OCI-LY1 (cell line): ENCODE results near the gene CNIH4.

Experiments
- H2AFZ ChIP-seq: fragments of 200-600 bp; sonication (generic), shearing (Covaris generic); 2 replicates; pipeline ENCODE4 v1.6.0; 2014; ENCODE audit warnings: antibody characterized with exemption, mild to moderate bottlenecking, low read length
- H3F3A ChIP-seq: fragments of 200-600 bp; sonication (generic), shearing (Covaris generic); 2 replicates; pipeline ENCODE4 v1.6.0; 2014; ENCODE audit warnings: mild to moderate bottlenecking, antibody characterized with exemption, low read length, moderate library complexity; ENCODE audit not compliant: insufficient read depth
- H3K27ac ChIP-seq: fragments of 200-600 bp; sonication (generic); 2 replicates; pipeline ENCODE4 v1.5.1; 2014; ENCODE audit warnings: low read length, mixed run types, mild to moderate bottlenecking, low read depth; ENCODE audit not compliant: poor library complexity, severe bottlenecking
- H3K27me3 ChIP-seq: fragments of 200-600 bp; sonication (generic); 2 replicates; pipeline ENCODE4 v1.6.0; 2014; ENCODE audit warnings: antibody characterized with exemption, mild to moderate bottlenecking, low read length, moderate library complexity; ENCODE audit not compliant: insufficient read depth
- H3K36me3 ChIP-seq: fragments of 200-600 bp; sonication (generic); 2 replicates; pipeline ENCODE4 v1.6.1; 2014; ENCODE audit warnings: mild to moderate bottlenecking, antibody characterized with exemption, low read length, moderate library complexity, mixed read lengths; ENCODE audit not compliant: insufficient read depth
- H3K4me1 ChIP-seq: fragments of 200-600 bp; sonication (generic); 2 replicates; pipeline ENCODE4 v1.5.1; 2014; ENCODE audit warnings: mild to moderate bottlenecking, low read length, moderate library complexity; ENCODE audit not compliant: insufficient read depth, severe bottlenecking
- H3K4me2 ChIP-seq: fragments of 200-600 bp; sonication (generic), shearing (Covaris generic); 2 replicates; pipeline ENCODE4 v1.6.1; 2014; ENCODE audit warnings: low read length
- H3K4me3 ChIP-seq: fragments of 200-600 bp; sonication (generic); 2 replicates; pipeline ENCODE4 v1.5.1; 2014; ENCODE audit warnings: low read length, low read depth, mild to moderate bottlenecking, mixed read lengths; ENCODE audit not compliant: poor library complexity, severe bottlenecking
- H3K79me2 ChIP-seq: fragments of 200-600 bp; shearing (Covaris generic); 2 replicates; pipeline ENCODE4 v1.6.1; 2016; ENCODE audit warnings: mixed run types, low read length, mixed read lengths; ENCODE audit not compliant: insufficient read depth
- H3K9ac ChIP-seq: fragments of 200-600 bp; sonication (generic), shearing (Covaris generic); 2 replicates; pipeline ENCODE4 v1.6.1; 2014; ENCODE audit warnings: mild to moderate bottlenecking, low read length, mixed read lengths
- H3K9me2 ChIP-seq: fragments of 200-600 bp; sonication (generic), shearing (Covaris generic); 2 replicates; pipeline ENCODE4 v1.6.1; 2014; ENCODE audit warnings: low read depth, mild to moderate bottlenecking, low read length, mixed read lengths
- H3K9me3 ChIP-seq: fragments of 200-600 bp; shearing (Covaris generic); 2 replicates; pipeline ENCODE4 v1.6.1; 2014; ENCODE audit warnings: low read length, mixed read lengths
- H4K20me1 ChIP-seq: fragments of 200-600 bp; sonication (generic), shearing (Covaris generic); 2 replicates; pipeline ENCODE4 v1.6.0; 2016; ENCODE audit warnings: mild to moderate bottlenecking, low read length; ENCODE audit not compliant: insufficient read depth
- CTCF ChIP-seq: fragments of 200-600 bp; sonication (generic), shearing (Covaris generic); IDR thresholded peaks from 2 replicates; pipeline ENCODE4 v1.5.1; 2017; ENCODE audit warnings: mild to moderate bottlenecking, antibody characterized with exemption, low read length, moderate library complexity, mixed read lengths
- EZH2 ChIP-seq: fragments of 200-600 bp; sonication (generic), shearing (Covaris generic); IDR thresholded peaks from 2 replicates; pipeline ENCODE4 v1.8.0; 2017; ENCODE audit warnings: borderline replicate concordance, mixed run types, mild to moderate bottlenecking, antibody characterized with exemption, low read length, moderate library complexity, mixed read lengths

Gene CNIH4

GRCh38 chr1:224328644-224329043 is 28.0 kb upstream of the CNIH4 start:
- H3K9me3 ChIP-seq, result no peaks in the 10 kb centered on the region
- H4K20me1 ChIP-seq, result no peaks in the 10 kb centered on the region
- H3K4me1 ChIP-seq, result peaks cover 28% of the 10 kb centered on the region
- H3K4me2 ChIP-seq, result peak overlapping the region; percentile 88
- H3K27ac ChIP-seq, result no peak overlapping the region
- H3F3A ChIP-seq, result no peaks in the 10 kb centered on the region
- H2AFZ ChIP-seq, result no peak overlapping the region
- peak overlapping the region; percentile 83 for H3K4me3 ChIP-seq
- no peaks in the 10 kb centered on the region for H3K9me2 ChIP-seq
- no peak overlapping the region for H3K9ac ChIP-seq
- H3K27me3 ChIP-seq, result no peaks in the 10 kb centered on the region
- TF ChIP-seq CTCF, result no peak
- H3K36me3 ChIP-seq, result peaks cover 14% of the 10 kb centered on the region; the same call in 1 of the 2 replicates
- H3K79me2 ChIP-seq, result peaks cover 35% of the 10 kb centered on the region

- Histone ChIP-seq H3K4me2 (peak overlapping the region; percentile 88), H3K9me2 (no peaks in the 10 kb centered on the region), H3K4me3 (peak overlapping the region; percentile 83), H3K27me3 (no peaks in the 10 kb centered on the region), H3F3A (no peaks in the 10 kb centered on the region), H3K4me1 (peaks cover 28% of the 10 kb centered on the region), H4K20me1 (no peaks in the 10 kb centered on the region), H3K9me3 (no peaks in the 10 kb centered on the region), H2AFZ (0 out of 2 replicates have a peak overlapping the region, but pooled peaks have one; percentile 14), H3K79me2 (peaks cover 35% of the 10 kb centered on the region), H3K27ac (peak overlapping the region; percentile 88), H3K36me3 (peaks cover 10% of the 10 kb centered on the region; the same call in 1 of the 2 replicates), H3K9ac (peak overlapping the region; percentile 98)
- TF ChIP-seq CTCF, result no peak
- no peak for TF ChIP-seq EZH2
Measured at GRCh38 chr1:224329484-224329841, 27.2 kb upstream of the CNIH4 start.

DNA sequence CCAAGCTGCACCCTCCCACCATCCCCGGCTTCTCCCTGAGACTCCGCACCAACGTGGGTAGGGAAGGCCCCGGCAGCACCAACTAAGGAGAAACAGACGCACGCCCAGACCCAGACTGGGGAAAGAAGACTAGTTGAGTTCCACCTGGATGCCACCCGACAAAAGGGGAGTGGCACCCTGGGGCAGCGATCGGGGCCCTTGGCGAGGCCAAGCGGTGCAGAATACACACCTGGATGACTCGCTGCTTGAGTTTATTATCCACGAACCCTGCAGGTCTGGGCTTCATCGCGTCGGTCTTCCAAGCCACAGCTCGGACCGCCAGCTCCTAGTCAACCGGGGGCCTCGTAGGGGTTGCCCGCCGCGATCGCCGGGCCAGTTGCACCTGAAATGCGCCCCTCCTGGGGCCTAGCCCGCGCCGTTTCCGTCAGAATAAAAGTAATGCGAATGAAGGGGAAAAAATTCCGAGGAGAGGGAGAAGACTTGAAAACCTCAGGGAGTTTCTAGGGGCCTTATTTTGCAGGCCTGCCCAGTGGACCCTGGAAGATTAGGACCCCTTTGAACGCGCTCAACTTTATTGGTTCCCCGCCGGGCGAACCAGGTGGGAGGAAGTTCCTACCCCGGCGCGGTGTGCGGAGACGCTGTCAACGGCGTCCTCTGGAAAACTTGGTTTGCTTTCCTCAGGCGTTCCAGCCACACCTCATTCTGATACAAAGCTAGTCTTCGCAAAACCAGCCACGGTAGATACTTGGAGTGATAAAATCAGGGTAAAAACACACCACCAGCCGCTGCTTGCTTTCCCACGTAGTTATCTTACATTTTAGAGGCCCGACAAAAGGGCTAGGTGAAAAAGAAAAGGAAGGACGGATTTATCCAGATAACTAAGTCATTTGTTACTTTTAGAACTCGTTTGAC is 26.6 kb upstream of the CNIH4 start, which contains the start of gene NVL:
TSS of gene NVL (minus strand) at position 331 of the 912 bp plus-strand sequence. CDS start at position 286, 45 bp downstream.
- Histone ChIP-seq H3K9ac (peak within 1 kb of the TSS; percentile 98), H3K9me2 (no peaks in the 10 kb centered on the region), H3K4me1 (peaks cover 28% of the 10 kb centered on the region), H3F3A (no peaks in the 10 kb centered on the region), H3K27ac (peak within 1 kb of the TSS; percentile 88), H3K36me3 (peaks cover 10% of the 10 kb centered on the region; the same call in 1 of the 2 replicates), H3K79me2 (peaks cover 35% of the 10 kb centered on the region), H3K4me2 (peak within 1 kb of the TSS; percentile 88), H3K4me3 (peak within 1 kb of the TSS; percentile 83), H3K9me3 (no peaks in the 10 kb centered on the region), H3K27me3 (no peaks in the 10 kb centered on the region), H2AFZ (peak within 1 kb of the TSS; percentile 96), H4K20me1 (no peaks in the 10 kb centered on the region)
- TF ChIP-seq CTCF (no peak), EZH2 (no peak)
